Erythroblast (primary cell): ENCODE results near the gene SPOCK1.

ENCODE experiments used
- GATA1 ChIP-seq: IDR thresholded peaks from 2 replicates; pipeline ENCODE4 v1.6.1; 2011; ENCODE audit warnings: low read depth, mild to moderate bottlenecking, control low read depth, low read length, moderate library complexity
- POLR2A ChIP-seq: IDR thresholded peaks from 2 replicates; pipeline ENCODE4 v1.6.1; 2011; ENCODE audit warnings: mild to moderate bottlenecking, low read length

DNA sequence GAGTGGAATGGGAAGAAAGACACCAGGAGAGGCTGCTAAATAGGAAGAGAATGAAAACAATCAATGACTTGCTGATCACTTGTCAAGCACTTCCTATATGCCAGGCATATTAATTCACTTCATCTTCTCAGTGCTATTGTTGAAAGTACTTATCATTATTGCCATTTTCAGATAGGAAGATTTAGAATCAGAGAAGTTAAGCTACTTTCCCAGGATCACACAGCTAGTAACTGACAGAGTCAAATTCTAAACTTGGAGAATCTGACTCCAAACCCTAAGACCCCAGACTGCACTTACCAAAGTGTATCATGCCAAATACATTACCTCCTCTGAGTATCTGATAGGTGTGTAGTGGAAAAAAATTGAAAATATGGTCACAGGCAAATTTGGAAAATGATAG, 236.3 kb downstream of the SPOCK1 start:
- no peak for TF ChIP-seq POLR2A
- TF ChIP-seq GATA1 = no peak
